Purkinje cell (primary cell): ENCODE measurements around the gene SLC19A2. TPM values are rescaled to one million over a fixed set of nuclear protein-coding genes. Genes with fewer than 3 reads are reported as not detected.

Experiments
- polyA plus RNA-seq: library from polyadenylated mRNA; unstranded; fragments of >200 nt; fragmentation: Nextera tagmentation; gene quantifications from 2 replicates; pipeline ENCODE4 v1.2.1, GENCODE V29; 2014

The SLC19A2 gene
- polyA plus RNA-seq, result 62.1 and 67.6 TPM in 2 replicates

GRCh38 chr1:169485431-169486280 lies at the start of gene SLC19A2:
TSS of gene SLC19A2 (minus strand) at chr1:169485944. CDS start at chr1:169485766, 178 bp downstream.

GRCh38 chr1:169427081-169427641 lies 58.6 kb downstream of the SLC19A2 start, which contains the start of gene CCDC181:
TSS of gene CCDC181 (minus strand) at chr1:169427474. CDS start at chr1:169424927, 2,547 bp downstream.

Other genes starting within 250 kb of the SLC19A2 start
- 1,003 and 1,505 TPM in 2 replicates for gene NME7, start 118.1 kb downstream of the SLC19A2 start, polyA plus RNA-seq
- gene BLZF1, start 117.7 kb downstream of the SLC19A2 start, polyA plus RNA-seq, result 25.2 and 36.1 TPM in 2 replicates
- gene CCDC181, start 58.5 kb downstream of the SLC19A2 start, polyA plus RNA-seq, result 13.1 and 16.6 TPM in 2 replicates
- gene F5, start 100.5 kb upstream of the SLC19A2 start, polyA plus RNA-seq, result 0.07 and 1.4 TPM in 2 replicates
- not detected in 2 replicates for gene SELP, start 144.2 kb upstream of the SLC19A2 start, polyA plus RNA-seq
- not detected in 2 replicates for gene SELL, start 225.7 kb upstream of the SLC19A2 start, polyA plus RNA-seq
- not detected in 2 replicates for gene SELE, start 248.1 kb upstream of the SLC19A2 start, polyA plus RNA-seq